Jurkat, Clone E6-1 (cell line): Measurements from ENCODE around the gene TBCD.

Source experiments
- DNase-seq: peaks from one replicate; pipeline ENCODE4 v3.0.0-alpha.2; 2011; ENCODE audit warnings: low read depth, low spot score
- H3K4me3 ChIP-seq: 2 replicates; pipeline ENCODE4 v1.5.1; 2011; ENCODE audit warnings: mild to moderate bottlenecking, low read length, control low read depth, moderate library complexity

TBCD gene

DNA sequence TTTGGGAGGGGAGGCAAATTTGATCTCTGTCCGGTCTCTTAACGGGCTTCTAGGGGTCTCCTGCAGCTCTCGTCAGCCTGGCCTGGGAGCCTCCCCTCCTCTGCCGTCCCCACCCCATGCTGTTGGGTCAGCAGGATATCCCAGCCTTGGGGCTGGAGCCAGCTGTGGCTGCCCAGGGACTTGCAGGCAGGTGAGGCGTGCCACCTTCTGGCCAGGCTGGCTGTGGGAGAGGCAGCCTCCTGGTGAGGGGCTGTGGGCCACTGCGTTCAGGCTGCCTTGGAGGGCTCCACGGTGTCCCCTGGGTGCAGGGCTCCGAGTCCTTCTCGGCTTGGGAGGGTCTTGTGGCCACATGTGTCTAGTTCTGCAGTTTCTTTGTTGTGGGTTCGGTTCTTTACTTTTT, 34.6 kb downstream of the TBCD start:
- no peak for DNase-seq

DNA sequence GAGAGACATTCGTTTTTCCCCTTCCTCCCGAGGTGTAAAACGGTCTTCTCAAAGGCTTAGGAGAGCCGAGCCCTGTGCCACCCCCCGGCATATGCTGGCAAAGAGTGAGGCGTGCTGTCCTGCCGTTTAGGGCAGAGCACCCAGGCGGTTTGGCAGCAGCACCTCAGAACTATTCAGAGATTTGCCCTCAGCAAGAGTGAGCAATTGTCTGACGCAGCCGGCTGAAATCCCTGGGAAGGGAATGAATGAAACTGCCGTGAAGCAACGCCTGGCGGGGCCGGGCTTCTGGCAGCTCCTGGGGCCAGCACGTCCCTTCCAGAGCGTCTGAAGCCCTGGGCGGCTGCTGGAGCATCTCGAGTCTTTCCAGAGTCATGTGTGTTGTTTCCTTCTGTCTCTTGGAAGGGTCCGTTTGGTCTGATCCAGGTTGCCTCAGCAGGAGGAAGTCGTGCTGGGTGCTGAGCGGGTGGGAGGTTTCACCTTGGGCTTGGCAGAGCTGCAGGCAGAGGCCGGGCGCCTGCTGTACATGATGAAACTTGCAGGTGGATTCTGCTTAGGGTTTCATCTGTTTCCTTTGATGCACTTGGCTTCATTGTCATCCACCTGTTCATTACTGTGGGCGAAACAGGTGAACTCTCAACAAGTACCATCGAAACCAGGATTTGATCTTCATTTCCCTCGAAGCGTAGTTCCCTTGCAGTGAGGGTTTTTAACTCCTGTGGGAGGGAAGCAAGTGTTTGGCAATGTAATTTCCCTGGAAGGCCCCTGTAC, 35.4 kb downstream of the TBCD start:
- DNase-seq, result no peak
- no peak overlapping the region for H3K4me3 ChIP-seq

More for the DNA sequence above, 34.6 kb downstream of the TBCD start:
- H3K4me3 ChIP-seq, result no peak overlapping the region

DNA sequence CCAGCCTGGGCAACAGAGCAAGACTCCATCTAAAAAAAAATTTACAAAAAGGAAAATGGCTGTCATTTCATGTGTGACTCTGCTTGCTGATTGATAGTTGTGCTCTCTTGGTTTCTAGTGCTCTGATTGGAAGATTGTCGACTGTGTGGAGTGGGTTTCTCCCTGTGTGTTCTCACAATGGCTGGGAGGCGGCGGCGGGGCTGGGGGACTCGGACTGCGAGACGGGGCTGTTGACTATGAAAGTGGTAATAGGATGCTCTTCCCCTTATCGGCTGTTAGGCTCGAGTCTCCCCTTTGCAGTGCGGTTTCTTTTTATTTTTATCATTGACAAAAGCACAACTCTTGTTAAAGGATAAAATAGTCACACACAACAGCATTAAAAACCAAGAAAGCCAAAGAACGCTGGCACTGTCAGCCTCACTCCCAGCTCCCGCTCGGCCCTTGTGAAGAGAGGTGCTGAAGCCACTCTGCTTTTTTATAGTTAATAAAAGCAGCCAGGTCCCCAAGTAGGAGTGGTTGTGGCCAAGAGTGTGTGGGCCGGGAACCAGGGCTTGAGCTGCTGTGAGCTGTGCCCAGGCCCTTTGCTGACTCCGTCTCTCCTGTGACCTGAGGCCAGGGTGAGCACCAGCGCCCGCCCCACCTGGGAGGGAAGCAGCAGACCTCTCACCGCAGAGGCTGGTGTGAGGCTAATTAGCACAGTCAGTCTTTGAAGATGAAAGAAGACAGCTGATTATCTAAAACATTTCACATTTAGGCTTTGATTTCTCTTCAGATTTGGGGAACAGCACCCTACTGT, 36.5 kb downstream of the TBCD start:
- no peak overlapping the region for H3K4me3 ChIP-seq
- no peak for DNase-seq

DNA sequence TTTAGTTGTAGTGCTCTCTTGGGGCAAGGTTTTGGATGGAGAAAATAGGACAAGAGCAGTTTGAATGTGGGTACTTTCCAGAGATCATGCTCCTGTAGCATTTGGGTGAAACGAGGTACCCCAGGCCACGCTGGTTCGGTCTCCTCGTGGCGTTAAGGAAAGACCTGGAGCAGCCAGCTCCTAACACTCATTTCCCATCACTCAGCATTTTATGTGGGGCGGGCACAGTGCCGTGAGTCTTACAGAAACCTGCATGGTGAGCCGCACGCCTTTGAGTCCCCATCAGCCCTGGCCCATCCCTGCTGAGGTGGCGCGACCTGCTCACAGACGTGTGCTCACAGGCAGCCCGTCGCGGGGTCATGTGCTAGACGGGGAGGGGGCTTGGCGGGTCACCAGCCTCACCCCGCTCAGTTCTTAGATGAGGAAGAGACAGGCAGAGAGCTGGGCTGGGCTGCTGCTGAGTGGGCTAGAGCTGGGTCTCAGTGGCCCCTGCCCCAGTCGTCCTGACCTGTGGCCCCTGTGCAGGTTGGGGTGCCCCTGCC, 37.3 kb downstream of the TBCD start:
- no peak for DNase-seq
- H3K4me3 ChIP-seq, result no peak overlapping the region

DNA sequence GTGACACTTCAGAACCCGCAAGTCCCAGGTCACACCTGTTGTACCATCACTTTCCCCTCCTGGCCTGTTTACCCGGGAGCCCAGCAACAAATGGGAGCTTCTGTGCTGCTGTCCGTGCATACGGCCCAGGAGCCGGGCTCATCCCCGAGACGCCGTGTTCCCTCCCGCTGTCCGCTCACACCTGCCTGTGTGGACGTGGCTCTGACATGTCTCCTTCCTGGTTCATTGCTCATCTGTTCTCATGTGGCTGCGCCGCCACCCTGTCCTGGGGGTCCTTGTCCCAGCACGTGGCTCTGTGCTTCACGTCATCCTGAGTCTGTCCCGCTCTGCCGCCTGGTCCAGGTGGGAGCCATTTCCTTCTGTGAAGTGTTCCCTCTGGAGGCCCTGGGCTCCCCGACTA, 37.9 kb downstream of the TBCD start:
- DNase-seq, result no peak
- no peak overlapping the region for H3K4me3 ChIP-seq

DNA sequence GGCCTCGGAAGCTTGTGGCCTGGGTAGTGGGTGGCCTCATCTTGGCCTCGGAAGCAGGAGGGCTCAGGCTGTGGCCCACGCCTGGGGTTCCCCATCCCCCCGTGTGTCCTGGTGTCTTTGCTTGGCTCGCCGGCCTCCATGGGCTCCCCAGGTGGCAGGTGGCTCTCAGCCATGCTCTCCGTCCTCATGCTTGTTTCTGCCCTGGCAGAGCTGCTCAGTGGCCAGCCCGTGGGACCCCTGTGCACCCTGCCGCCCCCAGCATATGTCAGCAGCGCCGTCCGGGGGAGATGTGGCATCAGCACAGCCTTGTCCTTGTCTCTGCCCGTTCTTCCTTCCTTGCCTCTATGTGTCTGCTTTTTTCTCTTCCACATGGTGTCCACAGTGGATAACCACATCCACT, 38.5 kb downstream of the TBCD start:
- H3K4me3 ChIP-seq, result no peak overlapping the region
- DNase-seq, result no peak

DNA sequence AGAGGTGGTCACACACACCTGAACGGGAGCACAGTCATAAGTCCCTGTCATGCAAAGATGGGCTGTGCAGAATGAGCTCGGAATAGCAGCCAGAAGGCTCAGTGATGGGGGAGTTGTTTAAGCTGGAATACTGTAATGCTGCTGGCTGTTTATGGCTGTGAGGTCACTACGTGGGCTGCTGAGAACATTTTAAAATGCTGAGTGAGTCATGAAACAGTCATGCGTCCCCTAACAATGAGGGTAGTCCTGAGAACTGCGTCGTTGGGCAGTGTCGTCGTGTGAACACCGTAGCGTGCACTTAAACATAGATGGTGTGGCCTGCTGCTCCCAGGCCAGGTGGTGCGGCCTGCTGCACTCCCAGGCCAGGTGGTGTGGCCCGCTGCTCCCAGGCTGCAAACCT, 39.7 kb downstream of the TBCD start:
- H3K4me3 ChIP-seq, result no peak overlapping the region
- no peak for DNase-seq

DNA sequence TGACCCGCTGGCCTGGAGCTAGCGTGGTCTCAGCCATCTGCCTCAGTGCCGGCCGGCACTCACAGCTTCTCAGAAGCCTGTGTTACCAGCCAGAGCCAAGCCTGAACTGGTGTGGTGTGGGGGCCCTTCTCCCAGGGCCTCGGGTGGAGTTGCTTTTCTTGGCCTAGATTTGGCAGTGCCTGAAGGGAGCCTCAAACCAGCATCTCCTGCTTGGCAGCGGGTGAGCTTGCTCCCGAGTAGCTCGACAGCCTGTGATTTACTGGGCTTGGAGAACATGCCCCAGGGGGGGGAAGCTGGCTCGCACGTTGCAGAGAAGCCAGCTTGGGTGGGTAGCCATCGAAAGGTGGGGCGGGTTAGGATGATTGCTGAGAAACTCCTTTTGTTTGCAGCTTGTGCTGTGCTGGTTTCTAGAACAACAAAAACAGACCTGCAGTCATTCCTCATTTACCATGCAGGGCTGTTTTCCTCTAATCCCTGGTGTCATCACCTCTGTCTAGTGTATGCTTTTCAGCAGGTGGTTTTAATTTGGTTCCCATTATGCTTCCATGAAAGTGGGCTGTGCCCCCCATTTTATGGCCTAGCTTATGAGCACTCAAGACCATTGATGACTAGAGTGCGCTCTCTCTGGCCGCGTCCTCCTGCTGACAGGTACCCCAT, 42.2 kb downstream of the TBCD start:
- DNase-seq, result no peak

DNA sequence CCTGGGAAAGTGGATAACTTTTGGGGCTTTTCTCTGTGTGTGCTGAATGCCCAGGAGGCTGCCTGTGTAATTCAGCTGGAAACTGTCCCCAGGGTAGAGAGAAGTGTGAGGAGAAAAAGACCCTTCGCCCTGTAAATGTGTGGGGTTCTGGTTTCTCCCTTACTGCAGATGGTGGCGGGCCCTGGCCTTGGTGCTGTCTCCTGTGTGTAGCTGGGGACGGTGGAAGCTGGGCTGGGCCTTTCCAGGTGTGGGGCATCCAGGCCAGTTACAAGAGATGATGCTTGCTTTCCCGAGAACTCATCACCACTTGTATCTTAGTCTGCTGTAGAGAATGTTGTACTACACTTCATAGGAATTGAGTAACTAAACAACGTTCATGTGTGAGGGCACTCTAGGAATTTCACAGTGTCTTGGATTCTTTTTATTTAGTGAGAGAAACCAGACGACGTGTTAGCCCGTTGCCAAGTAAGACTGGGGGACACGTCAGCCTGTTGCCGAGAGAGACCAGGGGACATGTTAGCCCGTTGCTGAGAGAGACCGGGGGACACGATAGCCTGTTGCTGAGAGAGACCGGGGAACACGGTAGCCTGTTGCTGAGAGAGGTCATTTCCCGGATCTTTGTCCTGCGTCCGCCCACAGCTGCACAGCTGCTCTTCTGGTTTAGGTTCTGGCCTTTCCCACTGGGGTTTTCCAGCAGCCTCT, 43.1 kb downstream of the TBCD start:
- H3K4me3 ChIP-seq, result no peak overlapping the region
- DNase-seq, result no peak

More for the DNA sequence above, 42.2 kb downstream of the TBCD start:
- H3K4me3 ChIP-seq, result no peak overlapping the region

DNA sequence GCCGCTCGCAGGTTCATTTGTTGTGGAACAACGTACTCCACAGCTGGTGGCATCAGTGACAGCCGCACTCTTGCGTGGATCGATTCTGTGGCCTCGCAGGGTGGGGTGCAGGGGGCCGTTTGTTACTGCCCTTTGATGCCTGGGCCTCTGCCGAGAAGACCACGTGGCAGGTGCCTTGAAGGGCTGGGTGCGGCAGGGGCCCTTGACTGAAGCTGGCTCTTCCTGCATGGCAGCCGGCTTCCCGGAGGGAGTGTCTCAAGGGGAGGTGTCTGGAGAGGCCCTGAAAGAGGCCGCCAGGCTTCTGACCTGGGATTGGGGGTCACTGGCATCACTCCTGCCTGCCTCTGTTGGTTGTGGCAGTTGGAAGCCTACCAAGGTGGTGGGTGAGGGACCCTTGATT, 43.8 kb downstream of the TBCD start:
- H3K4me3 ChIP-seq, result no peak overlapping the region
- no peak for DNase-seq

DNA sequence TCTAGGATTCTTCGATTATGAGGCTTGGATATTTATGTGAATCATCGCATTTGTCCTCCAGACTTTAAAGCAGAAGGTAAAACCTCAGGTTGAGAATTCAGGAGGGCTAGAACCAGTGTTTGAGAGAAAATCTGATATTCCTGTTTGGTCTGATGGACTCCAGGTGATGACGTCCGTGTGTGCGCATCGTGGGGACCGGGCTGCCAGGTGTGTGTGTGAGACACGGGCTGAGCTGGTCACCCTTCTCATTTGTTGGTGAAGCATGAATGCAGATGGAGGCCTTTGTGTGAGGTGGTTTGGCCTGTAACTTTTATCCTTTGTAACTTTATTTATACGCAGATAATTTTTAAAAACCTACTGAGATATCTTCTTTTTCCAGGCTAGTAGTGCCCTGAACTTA, 45.2 kb downstream of the TBCD start:
- no peak for DNase-seq

DNA sequence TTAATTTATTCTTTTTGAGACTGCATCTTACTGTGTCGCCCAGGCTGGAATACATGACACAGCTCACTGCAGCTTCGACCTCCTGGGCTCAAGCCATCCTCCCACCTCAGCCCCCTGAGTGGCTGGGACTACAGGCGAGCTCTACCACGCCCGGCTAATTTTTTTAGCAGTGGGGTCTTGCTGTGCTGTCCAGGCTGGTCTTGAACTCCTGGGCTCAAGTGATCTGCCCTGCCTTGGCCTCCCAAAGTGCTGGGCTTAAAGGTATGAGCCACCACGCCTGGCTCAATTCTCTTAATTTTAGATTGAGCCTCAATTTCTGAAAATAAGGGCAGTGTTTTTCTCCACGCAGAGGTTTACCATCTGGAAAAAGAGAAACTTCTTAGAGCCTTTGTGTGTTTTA, 46.9 kb downstream of the TBCD start:
- no peak for DNase-seq
- no peak overlapping the region for H3K4me3 ChIP-seq

More for the DNA sequence above, 45.2 kb downstream of the TBCD start:
- H3K4me3 ChIP-seq, result no peak overlapping the region

DNA sequence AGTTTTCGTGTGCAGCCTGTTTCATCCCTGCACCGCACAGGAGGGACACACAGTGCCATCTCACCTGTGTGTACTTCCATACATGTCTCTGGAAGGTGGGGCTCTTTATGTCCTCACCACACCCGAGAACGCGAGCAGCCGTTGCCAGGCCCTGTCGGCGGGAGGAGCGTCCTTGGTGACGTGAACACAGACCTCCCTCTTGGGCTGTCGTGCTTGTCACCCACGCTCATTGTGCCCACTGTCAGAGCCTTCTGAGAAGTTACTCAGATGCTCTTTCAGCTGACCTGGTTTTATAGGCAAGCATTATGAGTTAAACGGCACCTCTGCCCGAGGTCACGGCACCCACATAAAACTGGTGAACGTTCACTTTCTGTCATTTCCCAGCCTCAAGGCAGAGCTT, 47.7 kb downstream of the TBCD start:
- DNase-seq, result no peak
- H3K4me3 ChIP-seq, result no peak overlapping the region

DNA sequence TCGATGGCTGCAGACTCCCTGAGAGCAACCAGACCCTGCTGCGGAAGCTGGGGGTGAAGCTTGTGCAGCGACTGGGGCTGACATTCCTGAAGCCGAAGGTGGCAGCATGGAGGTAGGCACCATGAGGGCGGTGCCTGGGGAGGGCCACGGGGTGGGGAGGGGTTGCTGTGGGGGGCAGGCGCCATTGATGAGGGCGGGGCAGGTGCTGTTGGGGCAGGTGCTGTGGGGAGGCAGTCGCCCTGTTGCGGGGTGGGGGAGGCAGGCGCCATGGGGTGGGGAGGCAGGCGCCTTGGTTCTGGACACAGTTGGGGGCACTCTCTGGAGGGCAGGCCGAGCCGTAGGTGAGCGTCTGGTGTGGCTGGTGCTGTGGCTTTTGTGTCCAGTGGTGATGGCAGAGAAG, 49.0 kb downstream of the TBCD start:
- no peak for DNase-seq
- no peak overlapping the region for H3K4me3 ChIP-seq

DNA sequence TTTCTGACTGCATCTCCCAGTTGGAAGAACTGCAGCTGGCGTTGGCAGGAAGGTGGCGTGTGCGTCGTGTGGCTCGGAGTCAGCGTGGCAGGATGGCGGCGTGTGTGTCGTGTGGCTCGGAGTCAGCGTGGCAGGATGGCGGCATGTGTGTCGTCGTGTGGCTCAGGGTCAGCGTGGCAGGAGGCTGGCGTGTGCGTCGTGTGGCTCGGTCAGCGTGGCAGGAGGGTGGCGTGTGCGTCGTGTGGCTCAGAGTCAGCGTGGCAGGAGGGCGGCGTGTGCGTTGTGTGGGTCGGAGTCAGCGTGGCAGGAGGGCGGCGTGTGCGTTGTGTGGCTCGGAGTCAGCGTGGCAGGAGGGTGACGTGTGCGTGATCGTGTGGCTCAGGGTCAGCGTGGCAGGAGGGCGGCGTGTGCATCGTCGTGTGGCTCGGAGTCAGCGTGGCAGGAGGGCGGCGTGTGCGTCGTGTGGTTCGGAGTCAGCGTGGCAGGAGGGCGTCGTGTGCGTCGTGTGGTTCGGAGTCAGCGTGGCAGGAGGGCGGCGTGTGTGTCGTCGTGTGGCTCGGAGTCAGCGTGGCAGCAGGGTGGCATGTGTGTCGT, 49.6 kb downstream of the TBCD start:
- H3K4me3 ChIP-seq, result no peak overlapping the region
- no peak for DNase-seq

DNA sequence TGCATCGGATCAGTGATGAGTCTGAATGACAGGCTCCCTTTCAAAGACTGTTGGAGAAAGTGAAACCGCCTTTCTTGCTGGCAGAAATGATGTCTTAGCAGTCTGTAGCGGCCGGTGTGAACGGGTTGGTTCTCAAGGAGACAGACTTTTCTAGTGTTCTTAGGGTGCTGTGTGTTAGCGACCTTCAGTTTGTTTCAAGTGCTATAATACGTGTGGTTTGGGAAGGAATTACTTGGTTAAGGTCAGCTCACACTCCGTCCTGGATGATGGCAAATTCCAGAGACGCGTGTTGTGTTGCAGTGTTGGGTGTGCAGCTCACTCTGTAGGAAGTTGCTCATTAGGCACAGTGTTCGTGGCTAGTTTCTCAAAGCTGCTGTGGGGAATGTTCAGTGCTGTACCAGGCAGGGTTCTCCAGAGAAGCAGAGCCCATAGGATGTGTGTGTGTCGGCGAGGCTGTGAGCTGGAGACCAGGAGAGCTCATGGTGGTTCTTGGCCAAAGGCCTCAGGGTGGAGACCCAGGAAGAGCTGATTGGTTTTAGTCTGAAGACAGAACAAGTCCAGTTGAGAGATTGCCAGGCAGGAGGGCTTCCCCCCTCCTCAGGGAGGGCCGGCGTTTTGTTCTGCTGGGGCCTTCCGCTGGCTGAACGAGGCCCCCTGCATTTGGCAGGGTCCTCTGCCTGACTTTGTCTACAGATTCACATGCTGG, 50.4 kb downstream of the TBCD start:
- DNase-seq, result no peak
- H3K4me3 ChIP-seq, result no peak overlapping the region

DNA sequence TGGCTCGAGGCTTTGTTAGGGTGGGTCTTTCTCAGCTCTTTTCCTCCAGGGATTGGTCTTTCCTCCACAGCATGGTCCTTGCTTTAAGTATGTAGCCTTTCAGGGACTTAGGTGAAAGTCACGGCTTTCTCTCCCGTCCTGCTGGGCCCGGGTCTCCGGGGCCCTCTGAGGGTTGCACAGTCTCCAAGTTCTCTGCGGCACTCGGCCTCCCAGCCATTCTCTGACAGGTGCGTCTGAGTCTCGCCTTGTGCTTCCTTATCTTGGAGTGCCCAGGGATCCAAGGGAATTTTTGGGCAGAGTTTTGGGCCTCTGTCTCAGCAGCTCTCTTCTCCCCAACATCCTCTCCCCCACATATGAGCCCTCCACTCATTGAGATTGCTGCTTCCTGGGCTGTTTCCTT, 51.3 kb downstream of the TBCD start:
- DNase-seq, result no peak
- no peak overlapping the region for H3K4me3 ChIP-seq

DNA sequence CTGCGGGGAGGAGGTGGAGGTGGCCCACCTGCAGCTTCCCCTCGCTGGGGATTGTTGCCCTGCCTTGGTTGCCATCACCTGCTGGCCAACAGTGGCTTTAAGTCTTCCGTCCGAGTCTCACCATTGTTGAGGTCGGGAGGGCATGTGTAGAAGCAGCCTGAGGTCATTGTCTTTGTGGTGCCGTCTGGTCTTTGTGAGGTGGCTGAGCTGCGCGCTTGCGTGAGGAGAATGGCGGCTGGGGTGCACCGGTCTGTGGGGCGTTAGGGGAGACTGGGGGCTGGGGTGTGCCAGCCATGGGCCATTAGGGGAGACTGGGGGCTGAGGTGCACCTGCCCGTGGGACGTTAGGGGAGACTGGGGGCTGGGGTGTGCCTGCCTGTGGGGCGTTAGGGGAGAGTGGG, 51.7 kb downstream of the TBCD start:
- no peak overlapping the region for H3K4me3 ChIP-seq
- no peak for DNase-seq
